DOHH2 (cell line): ENCODE measurements around the gene JUP.

Experiments
- EZH2phosphoT487 ChIP-seq: fragments of 200-600 bp; sonication (generic); IDR thresholded peaks from 2 replicates; pipeline ENCODE4 v1.6.1; 2017; ENCODE audit warnings: borderline replicate concordance, mild to moderate bottlenecking, antibody characterized with exemption, low read length, moderate library complexity, mixed read lengths
- TF ChIP-seq, protein P1 (sequence below): fragments of 200-600 bp; sonication (generic); IDR thresholded peaks from one replicate; pipeline ENCODE4 v1.5.1; 2014; ENCODE audit warnings: antibody characterized with exemption, mild to moderate bottlenecking, low read depth, low read length; ENCODE audit not compliant: poor library complexity, severe bottlenecking

GRCh38 chr17:41785859-41786226, 668 bp downstream of the JUP start:
- TF ChIP-seq, protein P1, sequence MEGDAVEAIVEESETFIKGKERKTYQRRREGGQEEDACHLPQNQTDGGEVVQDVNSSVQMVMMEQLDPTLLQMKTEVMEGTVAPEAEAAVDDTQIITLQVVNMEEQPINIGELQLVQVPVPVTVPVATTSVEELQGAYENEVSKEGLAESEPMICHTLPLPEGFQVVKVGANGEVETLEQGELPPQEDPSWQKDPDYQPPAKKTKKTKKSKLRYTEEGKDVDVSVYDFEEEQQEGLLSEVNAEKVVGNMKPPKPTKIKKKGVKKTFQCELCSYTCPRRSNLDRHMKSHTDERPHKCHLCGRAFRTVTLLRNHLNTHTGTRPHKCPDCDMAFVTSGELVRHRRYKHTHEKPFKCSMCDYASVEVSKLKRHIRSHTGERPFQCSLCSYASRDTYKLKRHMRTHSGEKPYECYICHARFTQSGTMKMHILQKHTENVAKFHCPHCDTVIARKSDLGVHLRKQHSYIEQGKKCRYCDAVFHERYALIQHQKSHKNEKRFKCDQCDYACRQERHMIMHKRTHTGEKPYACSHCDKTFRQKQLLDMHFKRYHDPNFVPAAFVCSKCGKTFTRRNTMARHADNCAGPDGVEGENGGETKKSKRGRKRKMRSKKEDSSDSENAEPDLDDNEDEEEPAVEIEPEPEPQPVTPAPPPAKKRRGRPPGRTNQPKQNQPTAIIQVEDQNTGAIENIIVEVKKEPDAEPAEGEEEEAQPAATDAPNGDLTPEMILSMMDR, result no peak
- no peak for TF ChIP-seq EZH2phosphoT487
